Activated CD4-positive, alpha-beta T cell treated with anti-CD3 and anti-CD28 coated beads for 36 hours (primary cell): ENCODE results near the gene NBL1. TPM values are rescaled to one million over a fixed set of nuclear protein-coding genes. Genes with fewer than 3 reads are reported as not detected.
"Not testable (repeated sequence)": the region's sequence is repeated elsewhere in the genome, so short reads cannot be mapped to it uniquely, and the experiment has no call there.

Experiments used
- ATAC-seq: fragments of 200-7000 bp; cut with Tn5 transposase; one replicate; pipeline ENCODE4 v1.10.0; 2021; ENCODE audit warnings: mild to moderate bottlenecking, moderate library complexity
- CTCF ChIA-PET: fragments of 350-600 bp; sonication (Branson Sonifier 250); formaldehyde crosslinking; loops from one replicate; lab custom pipeline; 2021; ENCODE audit warnings: antibody characterized with exemption; lab: Charles Lee
- POLR2A ChIA-PET: fragments of 350-600 bp; sonication (Branson Sonifier 250); formaldehyde crosslinking; loops from one replicate; lab custom pipeline; 2021; ENCODE audit warnings: antibody characterized with exemption, inconsistent platforms; lab: Charles Lee
- DNase-seq: peaks from one replicate; pipeline ENCODE4 v3.0.0-alpha.2; 2020
- H3K27ac Mint-ChIP-seq: one replicate; pipeline ENCODE4 v1.8.0; 2021; ENCODE audit warnings: mixed read lengths
- H3K27me3 Mint-ChIP-seq: one replicate; pipeline ENCODE4 v1.8.0; 2021; ENCODE audit warnings: mixed read lengths
- H3K36me3 Mint-ChIP-seq: one replicate; pipeline ENCODE4 v1.8.0; 2021; ENCODE audit warnings: low read depth, mixed read lengths
- H3K4me1 Mint-ChIP-seq: one replicate; pipeline ENCODE4 v1.8.0; 2021; ENCODE audit warnings: mixed read lengths
- H3K4me3 Mint-ChIP-seq: one replicate; pipeline ENCODE4 v1.8.0; 2021; ENCODE audit warnings: mild to moderate bottlenecking, moderate library complexity, mixed read lengths
- H3K9me3 Mint-ChIP-seq: one replicate; pipeline ENCODE4 v1.8.0; 2021; ENCODE audit warnings: low read depth, mixed read lengths
- intact Hi-C, 2 experiments: fragments of 100-400 bp; cut with DNase I in 1 of 2; cut with micrococcal nuclease in 1 of 2; formaldehyde crosslinking; loops; one replicate each; pipeline versions ENCODE4 v1.14.2 to v1.15.1; 2022 to 2024; cut with DNase I, micrococcal nuclease
- total RNA-seq, 2 experiments: library from RNA; stranded (reverse); gene quantifications; one replicate each; pipeline ENCODE4 v1.2.3, GENCODE V29; 2021

Gene NBL1
- total RNA-seq, 2 experiments from 2014 or later: 10.5 to 10.7 TPM

DNA sequence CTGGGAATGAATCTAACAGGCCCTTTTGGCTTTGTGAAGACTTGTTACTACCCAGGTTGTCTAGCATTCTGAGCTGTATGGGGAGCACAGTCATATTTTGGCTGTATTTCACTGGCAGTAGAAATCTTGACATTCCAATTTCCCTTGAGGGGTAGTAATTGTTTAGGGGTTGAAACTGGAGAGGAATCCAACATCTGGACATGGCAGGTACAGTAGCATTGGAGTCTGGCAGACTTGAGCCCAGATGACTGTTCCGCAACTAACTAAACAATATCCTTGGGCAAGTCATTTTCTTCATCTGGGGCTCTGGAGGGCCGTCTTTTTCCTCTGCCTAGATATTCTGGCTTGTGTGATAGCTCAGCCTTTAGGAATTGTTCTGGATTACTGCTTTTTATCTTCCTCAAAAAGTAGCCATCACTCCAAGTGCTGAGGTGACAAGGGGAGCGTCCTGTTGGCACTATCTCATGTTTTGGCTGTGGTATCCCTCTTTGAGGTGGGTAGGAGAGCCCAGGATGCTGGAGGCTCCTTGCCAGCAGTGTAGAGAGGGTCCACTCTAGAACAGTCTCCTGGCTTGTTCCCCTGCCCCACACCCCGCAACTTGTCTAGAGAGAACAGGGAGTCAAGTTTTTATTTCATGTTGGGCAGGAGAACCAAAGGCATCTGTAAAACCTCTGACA lies 22.7 kb upstream of the NBL1 start:
- H3K27ac Mint-ChIP-seq: no peak overlapping the region
- H3K27me3 Mint-ChIP-seq: no peaks in the 10 kb centered on the region
- H3K36me3 Mint-ChIP-seq: peaks cover 42% of the 10 kb centered on the region
- no peaks in the 10 kb centered on the region for H3K9me3 Mint-ChIP-seq
- CTCF ChIA-PET: no interaction called here
- peaks cover 8% of the 10 kb centered on the region for H3K4me1 Mint-ChIP-seq
- intact Hi-C loops: no loop called here
- H3K4me3 Mint-ChIP-seq: no peak overlapping the region
- DNase-seq (no peak), ATAC-seq (no peak)
- POLR2A ChIA-PET: no interaction called here

- Mint-ChIP-seq H3K27ac (no peak overlapping the region), H3K4me3 (no peak overlapping the region), H3K36me3 (peaks cover 41% of the 10 kb centered on the region), H3K9me3 (no peaks in the 10 kb centered on the region), H3K4me1 (peaks cover 7% of the 10 kb centered on the region), H3K27me3 (no peaks in the 10 kb centered on the region)
- CTCF ChIA-PET: no interaction called here
- intact Hi-C loops: no loop called here
- ATAC-seq (no peak), DNase-seq (no peak)
- POLR2A ChIA-PET: no interaction called here
Observed at GRCh38 chr1:19622204-19622603, 21.9 kb upstream of the NBL1 start.

GRCh38 chr1:19623523-19623922 lies 20.6 kb upstream of the NBL1 start:
- no peak overlapping the region for H3K4me3 Mint-ChIP-seq
- ChIA-PET CTCF (interaction anchor here (1.2 to 1.5 kb wide), 2 partner anchors 24 to 81 kb away, joined by 3 to 5 read pairs; no protein-coding TSS in a partner anchor), POLR2A (no interaction called here)
- no peak for ATAC-seq
- peaks cover 44% of the 10 kb centered on the region for H3K36me3 Mint-ChIP-seq
- H3K4me1 Mint-ChIP-seq: peaks cover 7% of the 10 kb centered on the region
- H3K9me3 Mint-ChIP-seq: no peaks in the 10 kb centered on the region
- H3K27ac Mint-ChIP-seq: no peak overlapping the region
- intact Hi-C loops: no loop called here
- DNase-seq: no peak
- no peaks in the 10 kb centered on the region for H3K27me3 Mint-ChIP-seq

DNA sequence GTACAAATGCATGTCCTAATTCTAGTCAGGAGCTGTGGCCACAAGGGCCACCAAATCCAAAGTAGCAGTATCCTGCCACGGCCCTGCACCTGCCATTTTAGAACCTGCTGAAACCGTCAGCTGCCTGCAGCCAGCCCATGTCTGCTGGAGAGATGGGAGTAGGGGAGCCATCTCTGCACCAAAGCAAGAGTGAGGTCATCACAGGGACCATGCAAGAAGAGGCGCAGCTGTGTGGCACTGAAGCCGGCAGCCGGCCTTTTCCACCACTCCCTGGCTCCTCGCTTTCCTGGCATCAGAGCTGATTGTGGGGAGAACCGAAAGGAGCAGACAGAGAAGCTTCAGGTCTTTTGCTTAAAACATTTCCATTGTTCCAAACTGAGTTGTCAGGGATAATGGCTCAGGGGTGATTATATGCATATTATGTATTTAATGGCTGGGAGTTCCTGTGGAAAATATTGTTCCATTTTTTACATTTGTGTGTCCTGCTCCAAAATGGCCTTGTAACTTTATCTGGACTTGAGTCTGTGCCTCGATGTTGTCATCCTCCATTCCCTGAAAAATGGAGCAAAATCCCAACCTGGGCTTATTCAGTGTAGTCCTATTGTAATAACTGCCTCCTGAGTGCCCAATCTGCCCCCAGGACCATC lies 18.7 kb upstream of the NBL1 start:
- POLR2A ChIA-PET: no interaction called here
- no peak for ATAC-seq
- CTCF ChIA-PET: no interaction called here

DNA sequence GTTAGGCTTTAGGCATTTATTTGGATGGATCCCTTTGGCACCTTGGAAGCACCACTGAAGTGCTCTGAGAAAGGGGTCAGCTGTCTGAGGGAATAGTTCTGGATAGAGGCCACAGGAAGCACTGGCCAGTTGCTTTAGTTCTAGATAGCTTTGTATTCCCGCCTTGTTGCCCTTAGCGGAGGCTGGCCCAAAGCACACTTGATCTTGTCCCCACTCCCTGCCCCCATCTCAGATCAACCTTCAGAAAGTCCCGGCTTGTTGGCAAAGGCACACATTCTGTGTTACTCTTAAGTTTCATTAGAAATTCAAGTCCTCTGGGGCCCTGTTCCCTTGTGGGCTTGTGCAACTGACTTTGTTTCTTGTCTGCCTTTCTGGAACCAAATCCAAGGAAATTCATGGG lies 15.2 kb upstream of the NBL1 start:
- H3K4me1 Mint-ChIP-seq: no peaks in the 10 kb centered on the region

More for the DNA sequence above, 18.7 kb upstream of the NBL1 start:
- H3K36me3 Mint-ChIP-seq: peaks cover 42% of the 10 kb centered on the region
- H3K9me3 Mint-ChIP-seq: no peaks in the 10 kb centered on the region
- DNase-seq: no peak
- no peaks in the 10 kb centered on the region for H3K27me3 Mint-ChIP-seq
- H3K27ac Mint-ChIP-seq: no peak overlapping the region
- no peak overlapping the region for H3K4me3 Mint-ChIP-seq
- H3K4me1 Mint-ChIP-seq: no peaks in the 10 kb centered on the region
- intact Hi-C loops: no loop called here

GRCh38 chr1:19629357-19629756 lies 14.8 kb upstream of the NBL1 start:
- intact Hi-C loops: no loop called here
- ATAC-seq (no peak), DNase-seq (no peak)
- peaks cover 30% of the 10 kb centered on the region for H3K36me3 Mint-ChIP-seq
- no peaks in the 10 kb centered on the region for H3K4me1 Mint-ChIP-seq
- H3K4me3 Mint-ChIP-seq: no peak overlapping the region
- H3K9me3 Mint-ChIP-seq: no peaks in the 10 kb centered on the region
- no peaks in the 10 kb centered on the region for H3K27me3 Mint-ChIP-seq
- ChIA-PET CTCF (interaction anchor here (0.9 to 1.4 kb wide), 2 partner anchors 10 to 22 kb away, joined by 4 read pairs; no protein-coding TSS in a partner anchor), POLR2A (interaction anchor here (0.6 kb wide), 1 partner anchor 75 kb away, joined by 3 read pairs; no protein-coding TSS in a partner anchor)
- H3K27ac Mint-ChIP-seq: no peak overlapping the region

More for the DNA sequence above, 15.2 kb upstream of the NBL1 start:
- peaks cover 30% of the 10 kb centered on the region for H3K36me3 Mint-ChIP-seq
- H3K9me3 Mint-ChIP-seq: no peaks in the 10 kb centered on the region
- no peak overlapping the region for H3K4me3 Mint-ChIP-seq
- no peaks in the 10 kb centered on the region for H3K27me3 Mint-ChIP-seq
- intact Hi-C loops: no loop called here
- no peak overlapping the region for H3K27ac Mint-ChIP-seq
- ATAC-seq: no peak
- ChIA-PET POLR2A (no interaction called here), CTCF (interaction anchor here (0.6 to 1.4 kb wide), 3 partner anchors 10 to 22 kb away, joined by 3 to 4 read pairs (median 4); no protein-coding TSS in a partner anchor)
- no peak for DNase-seq

DNA sequence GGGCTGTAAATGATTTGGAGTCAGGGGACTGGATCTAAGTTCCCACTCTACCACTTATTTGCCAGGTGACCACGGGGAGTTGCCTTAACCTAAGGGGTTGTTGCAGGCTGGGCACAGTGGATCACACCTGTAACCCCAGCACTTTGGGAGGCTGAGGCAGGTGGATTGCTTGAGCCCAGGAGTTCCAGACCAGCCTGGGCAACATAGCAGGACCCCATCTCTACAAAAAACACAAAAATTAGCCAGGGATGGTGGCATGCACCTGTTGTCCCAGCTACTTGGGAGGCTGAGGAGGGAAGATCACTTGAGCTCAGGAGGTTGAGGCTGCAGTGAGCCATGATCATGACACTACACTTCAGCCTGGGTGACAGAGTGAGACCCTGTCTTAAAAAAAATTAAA lies 13.9 kb upstream of the NBL1 start:
- ATAC-seq, H3K4me1 Mint-ChIP-seq, DNase-seq, H3K4me3 Mint-ChIP-seq, intact Hi-C loops, H3K27me3 Mint-ChIP-seq, H3K9me3 Mint-ChIP-seq, H3K27ac Mint-ChIP-seq, POLR2A ChIA-PET: not testable (repeated sequence)
- CTCF ChIA-PET: interaction anchor here (0.5 to 1.0 kb wide), 4 partner anchors 24 to 473 kb away, joined by 3 to 4 read pairs (median 3); no protein-coding TSS in a partner anchor
- peaks cover 23% of the 10 kb centered on the region for H3K36me3 Mint-ChIP-seq

DNA sequence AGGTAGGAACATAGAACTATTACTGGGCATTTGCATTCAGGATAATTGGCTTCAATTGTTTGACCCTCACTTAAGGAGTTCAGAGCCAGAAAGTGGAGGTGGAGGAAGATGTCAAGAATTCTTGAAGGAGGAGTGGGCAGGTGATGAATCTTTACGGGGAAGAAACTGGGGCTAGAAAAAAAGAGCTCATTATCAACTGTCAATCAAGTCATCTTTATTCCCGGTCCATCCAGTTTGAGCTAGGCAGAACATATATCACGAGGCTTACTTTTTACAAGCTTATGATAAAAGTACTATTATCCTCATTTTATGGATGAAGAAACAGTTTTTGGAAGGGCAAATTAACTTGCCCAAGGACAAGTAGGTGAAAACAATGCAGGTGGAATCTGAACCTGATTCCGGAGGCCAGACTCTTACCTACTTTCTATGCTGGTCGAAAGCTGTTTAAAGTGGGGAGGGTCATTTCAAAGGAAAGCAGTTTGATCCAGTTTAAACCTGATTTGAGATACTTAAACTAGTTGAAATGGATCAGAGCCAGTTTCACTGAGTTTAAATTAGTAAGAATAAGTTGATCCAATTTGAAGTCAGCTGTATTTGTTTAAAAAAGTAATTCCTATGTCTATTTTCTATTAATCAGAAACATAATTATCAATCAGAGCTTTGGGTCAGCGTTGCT lies 13.3 kb upstream of the NBL1 start:
- ChIA-PET CTCF (interaction anchor here (0.5 to 1.0 kb wide), 6 partner anchors 23 to 473 kb away, joined by 3 to 4 read pairs (median 3); no protein-coding TSS in a partner anchor), POLR2A (no interaction called here)
- H3K4me3 Mint-ChIP-seq: no peak overlapping the region
- peaks cover 21% of the 10 kb centered on the region for H3K36me3 Mint-ChIP-seq
- no peaks in the 10 kb centered on the region for H3K4me1 Mint-ChIP-seq
- no peaks in the 10 kb centered on the region for H3K27me3 Mint-ChIP-seq
- DNase-seq (no peak), ATAC-seq (no peak)
- intact Hi-C loops: no loop called here
- H3K9me3 Mint-ChIP-seq: no peaks in the 10 kb centered on the region
- H3K27ac Mint-ChIP-seq: no peak overlapping the region

GRCh38 chr1:19632211-19632610 lies 11.9 kb upstream of the NBL1 start:
- H3K4me3 Mint-ChIP-seq: no peak overlapping the region
- no peaks in the 10 kb centered on the region for H3K4me1 Mint-ChIP-seq
- DNase-seq (no peak), ATAC-seq (no peak)
- intact Hi-C loops: no loop called here
- no peaks in the 10 kb centered on the region for H3K27me3 Mint-ChIP-seq
- H3K9me3 Mint-ChIP-seq: no peaks in the 10 kb centered on the region
- POLR2A ChIA-PET: no interaction called here
- H3K36me3 Mint-ChIP-seq: peaks cover 10% of the 10 kb centered on the region
- CTCF ChIA-PET: no interaction called here
- no peak overlapping the region for H3K27ac Mint-ChIP-seq

- no peak overlapping the region for H3K27ac Mint-ChIP-seq
- H3K27me3 Mint-ChIP-seq: no peaks in the 10 kb centered on the region
Observed at GRCh38 chr1:19633106-19633505, 11.0 kb upstream of the NBL1 start.

DNA sequence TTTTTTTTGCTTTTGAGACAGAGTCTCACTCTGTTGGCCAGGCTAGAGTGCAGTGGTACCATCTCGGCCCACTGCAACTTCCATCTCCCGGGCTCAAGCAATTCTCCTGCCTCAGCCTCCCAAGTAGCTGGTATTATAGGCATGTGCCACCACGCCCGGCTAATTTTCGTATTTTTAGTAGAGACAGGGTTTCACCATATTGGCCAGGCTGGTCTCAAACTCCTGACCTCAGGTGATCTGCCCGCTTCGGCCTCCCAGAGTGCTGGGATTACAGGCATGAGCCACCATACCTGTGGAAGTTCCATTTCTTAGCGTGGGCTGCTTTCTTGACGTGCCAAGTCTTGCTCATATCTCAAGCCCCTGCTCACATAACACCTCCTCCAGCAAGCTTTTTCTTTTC lies 9.0 kb upstream of the NBL1 start:
- H3K9me3 Mint-ChIP-seq, intact Hi-C loops, H3K27me3 Mint-ChIP-seq, DNase-seq, ATAC-seq, H3K36me3 Mint-ChIP-seq, H3K4me1 Mint-ChIP-seq, H3K4me3 Mint-ChIP-seq, POLR2A ChIA-PET, H3K27ac Mint-ChIP-seq: not testable (repeated sequence)
- CTCF ChIA-PET: interaction anchor here (1.0 kb wide), 1 partner anchor 27 kb away, joined by 3 read pairs; no protein-coding TSS in a partner anchor

More at GRCh38 chr1:19633106-19633505, 11.0 kb upstream of the NBL1 start:
- H3K4me3 Mint-ChIP-seq: no peak overlapping the region
- H3K9me3 Mint-ChIP-seq: no peaks in the 10 kb centered on the region
- peaks cover 4% of the 10 kb centered on the region for H3K36me3 Mint-ChIP-seq
- POLR2A ChIA-PET: no interaction called here
- no peaks in the 10 kb centered on the region for H3K4me1 Mint-ChIP-seq
- no peak for DNase-seq
- no peak for ATAC-seq
- CTCF ChIA-PET: no interaction called here
- intact Hi-C loops: no loop called here
